ENCODE data around the gene PBX2.

The PBX2 gene

GRCh38 chr6:32140420-32141046 is 49.5 kb downstream of the PBX2 start:
- Histone ChIP-seq H3K9me3 (ENCODE audit: insufficient read depth, low read depth, low read length) (no peaks in the 10 kb centered on the region), H3K27ac (ENCODE audit: low read length) (no peak overlapping the region), H3K4me1 (ENCODE audit: insufficient read depth, low read length) (no peaks in the 10 kb centered on the region; the same call in 1 of the 2 replicates), H3K4me3 (ENCODE audit: low read length) (no peak overlapping the region), H3K27me3 (ENCODE audit: insufficient read depth, low read length) (no peaks in the 10 kb centered on the region), H3K36me3 (ENCODE audit: insufficient read depth, low read depth, low read length) (no peaks in the 10 kb centered on the region), H3K9ac (ENCODE audit: low read depth, low read length) (no peak overlapping the region)

GRCh38 chr6:32139590-32139989 is 50.4 kb downstream of the PBX2 start:
- Histone ChIP-seq H3K9ac (ENCODE audit: low read depth, low read length) (no peak overlapping the region), H3K27ac (ENCODE audit: low read length) (no peak overlapping the region), H3K27me3 (ENCODE audit: insufficient read depth, low read length) (no peaks in the 10 kb centered on the region; the same call in 1 of the 2 replicates), H3K36me3 (ENCODE audit: insufficient read depth, low read depth, low read length) (no peaks in the 10 kb centered on the region), H3K4me3 (ENCODE audit: low read length) (no peak overlapping the region), H3K9me3 (ENCODE audit: insufficient read depth, low read depth, low read length) (no peaks in the 10 kb centered on the region), H3K4me1 (ENCODE audit: insufficient read depth, low read length) (no peaks in the 10 kb centered on the region)

- no peaks in the 10 kb centered on the region for H3K9me3 ChIP-seq (ENCODE audit: insufficient read depth, low read depth, low read length)
- H3K36me3 ChIP-seq (ENCODE audit: insufficient read depth, low read depth, low read length) = no peaks in the 10 kb centered on the region
- H3K4me1 ChIP-seq (ENCODE audit: insufficient read depth, low read length) = no peaks in the 10 kb centered on the region
- H3K4me3 ChIP-seq (ENCODE audit: low read length) = no peak overlapping the region
- H3K27ac ChIP-seq (ENCODE audit: low read length) = no peak overlapping the region
- no peak overlapping the region for H3K9ac ChIP-seq (ENCODE audit: low read depth, low read length)
- no peaks in the 10 kb centered on the region; the same call in 1 of the 2 replicates for H3K27me3 ChIP-seq (ENCODE audit: insufficient read depth, low read length)
These were observed 52.5 kb downstream of the PBX2 start for GRCh38 chr6:32137454-32137853.

Data from iPS-20b (cell line).